ENCODE measurements around the gene PWWP2B. TPM values are rescaled to one million over a fixed set of nuclear protein-coding genes. Genes with fewer than 3 reads are reported as not detected.

PWWP2B gene
- total RNA-seq, 2 donors from 2014 or later: 51.9 to 55.3 TPM

DNA sequence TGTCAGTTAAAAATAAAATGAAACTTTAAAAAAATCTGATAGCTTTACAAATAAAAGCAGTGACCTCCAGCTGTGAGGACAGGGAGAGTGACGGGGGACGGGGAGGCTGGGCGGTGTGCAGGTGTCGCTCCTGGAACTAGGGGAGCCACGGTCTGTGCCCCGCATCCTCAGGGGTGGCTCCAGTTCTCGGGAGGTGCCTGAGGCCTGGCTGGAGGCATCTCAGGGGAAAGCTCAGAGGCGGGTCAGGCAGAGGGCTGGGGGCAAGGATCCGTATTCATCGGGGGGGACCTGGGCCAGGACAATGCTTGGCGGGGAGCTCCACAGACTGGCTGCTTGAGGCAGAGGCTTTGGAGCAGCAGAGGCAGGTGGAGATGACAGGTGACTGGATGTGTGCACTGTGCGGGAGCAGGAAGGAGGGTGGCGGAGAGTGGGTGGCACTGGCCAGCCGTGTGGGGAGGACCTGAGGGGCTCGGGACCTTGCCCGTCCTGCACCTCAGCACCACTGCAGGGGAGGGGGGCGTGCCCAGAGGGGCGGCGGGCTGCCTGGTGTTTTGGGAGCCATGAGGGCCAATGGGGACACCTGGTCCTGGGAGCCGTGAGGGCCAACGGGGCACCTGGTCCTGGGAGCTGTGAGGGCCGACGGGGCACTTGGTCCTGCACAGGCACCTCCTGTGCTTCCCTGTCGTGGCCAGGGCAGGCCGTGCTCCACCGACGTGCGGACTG is 13.2 kb downstream of the PWWP2B start:
- intact Hi-C loops (cut with DNase I, micrococcal nuclease): no loop called here
- DNase-seq: no peak
- ATAC-seq: no peak

DNA sequence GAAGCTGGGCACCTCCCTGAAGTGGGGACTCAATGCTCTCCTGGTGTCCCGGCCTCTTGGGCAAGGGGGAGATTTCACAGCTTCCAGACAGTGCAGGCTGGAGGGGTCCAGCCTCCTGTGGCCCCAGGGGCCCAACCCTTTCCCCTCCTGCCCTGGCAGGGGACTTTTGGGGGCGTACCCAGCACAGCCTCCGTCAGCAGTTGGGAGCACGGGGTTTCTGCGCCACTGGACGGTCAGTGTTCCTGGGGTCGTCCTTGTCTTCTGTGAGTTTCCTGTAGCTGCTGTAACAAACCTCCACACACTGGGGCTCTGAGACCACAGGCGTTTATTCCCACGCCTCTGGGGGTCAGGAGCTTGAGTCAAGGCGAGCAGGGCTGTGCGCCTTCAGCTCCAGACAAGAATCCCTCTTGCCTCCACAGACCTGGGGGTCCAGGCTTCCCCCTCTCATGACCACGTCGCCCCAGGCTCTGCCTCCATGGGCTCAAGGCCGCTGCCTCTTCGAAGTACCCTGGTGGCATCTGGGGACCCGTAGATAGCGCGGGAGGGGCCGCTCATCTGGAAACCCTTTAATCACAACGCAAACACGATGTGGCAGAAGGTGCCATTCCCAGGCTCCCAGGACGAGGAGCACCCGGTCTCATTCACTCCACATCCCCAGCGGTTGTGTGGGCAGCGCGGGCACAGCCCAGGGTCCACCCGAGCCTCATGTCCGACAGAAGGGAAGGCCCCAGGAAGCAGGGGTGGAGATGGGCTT is 14.0 kb downstream of the PWWP2B start:
- ATAC-seq: no peak
- intact Hi-C loops (cut with DNase I, micrococcal nuclease): no loop called here

DNA sequence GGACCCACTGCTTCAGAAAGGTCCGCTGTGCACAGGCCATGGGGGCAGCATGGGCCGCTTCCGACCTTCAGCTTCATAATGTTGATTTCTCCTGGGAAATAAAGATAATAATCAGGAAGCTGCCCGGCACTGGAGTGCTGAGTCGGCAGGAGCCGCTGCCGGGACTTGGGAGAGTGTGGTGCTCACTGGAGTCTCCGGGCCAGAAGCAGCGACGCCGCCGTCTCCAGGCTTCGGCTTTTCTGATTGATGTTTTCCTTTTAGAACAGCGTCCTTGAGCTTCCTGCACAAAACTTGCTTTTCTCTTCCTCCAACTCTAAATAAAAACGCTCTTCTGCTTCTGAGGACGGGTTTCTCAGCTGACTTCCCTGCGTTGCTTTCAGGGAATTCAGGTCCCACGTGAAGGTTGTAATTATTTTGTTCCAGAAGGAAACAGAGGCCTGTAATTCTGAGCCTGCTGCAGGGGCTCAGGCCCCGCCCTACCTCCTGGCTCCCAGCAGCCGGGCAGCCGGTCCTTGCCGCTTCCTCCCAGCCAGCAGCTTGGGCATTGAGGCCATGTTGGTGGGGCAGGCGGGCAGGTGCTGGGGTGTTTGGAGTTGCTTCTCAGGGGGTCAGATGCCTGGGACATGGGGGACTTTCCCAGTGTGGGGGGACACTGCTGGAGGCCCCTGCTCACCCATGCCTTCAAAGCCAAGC is 14.7 kb downstream of the PWWP2B start:
- DNase-seq (peak; percentile 72 to 82), ATAC-seq (peak; percentile 27)
- intact Hi-C loops (cut with DNase I, micrococcal nuclease): no loop called here

More for the DNA sequence above, 14.0 kb downstream of the PWWP2B start:
- DNase-seq: peak in 1 of 2 donors; percentile 35

DNA sequence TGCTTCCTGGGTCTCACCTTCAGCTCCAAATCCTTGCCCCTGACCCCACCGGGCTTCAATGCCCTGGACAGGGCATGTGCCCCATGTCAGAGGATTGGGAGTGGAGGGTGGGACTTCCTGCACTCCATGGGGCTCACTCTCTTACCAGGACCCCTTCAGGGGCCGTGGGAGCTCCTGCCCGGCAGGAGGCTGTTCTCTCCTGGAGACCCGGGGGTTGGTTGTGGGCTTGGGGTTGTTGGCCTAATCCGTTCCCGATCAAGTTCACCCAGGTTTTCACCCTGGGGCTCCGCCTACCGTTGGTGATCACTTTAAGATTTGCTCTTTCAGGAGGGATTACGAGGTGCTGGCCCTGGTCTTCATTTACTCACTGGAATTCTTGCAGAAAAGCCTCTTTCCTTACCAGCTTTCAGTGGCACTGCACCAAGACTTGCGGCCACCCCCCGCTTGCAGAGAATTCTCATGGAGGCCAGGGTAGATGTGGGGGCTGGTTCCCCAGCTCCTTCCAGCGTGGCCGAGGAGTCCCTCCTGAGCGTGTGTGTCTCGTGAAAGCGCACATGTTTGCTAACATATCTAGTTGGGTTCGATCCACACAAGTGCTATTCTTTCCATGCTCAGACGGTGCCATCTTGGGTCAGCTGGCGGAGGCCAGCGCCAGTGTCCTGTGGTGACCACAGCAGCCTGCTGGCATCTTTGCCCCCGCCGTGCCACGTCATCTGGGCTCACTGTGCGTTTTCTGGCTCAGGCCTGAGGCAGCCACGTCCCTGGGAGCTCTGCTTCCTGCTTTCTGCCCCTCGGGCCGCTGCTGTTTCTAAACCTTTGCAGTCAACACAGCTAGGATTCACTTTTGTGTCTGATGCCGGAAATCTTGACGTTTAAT is 15.6 kb downstream of the PWWP2B start:
- ATAC-seq (no peak), DNase-seq (peak in 1 of 2 donors; percentile 28)
- intact Hi-C loops (cut with DNase I, micrococcal nuclease): no loop called here

DNA sequence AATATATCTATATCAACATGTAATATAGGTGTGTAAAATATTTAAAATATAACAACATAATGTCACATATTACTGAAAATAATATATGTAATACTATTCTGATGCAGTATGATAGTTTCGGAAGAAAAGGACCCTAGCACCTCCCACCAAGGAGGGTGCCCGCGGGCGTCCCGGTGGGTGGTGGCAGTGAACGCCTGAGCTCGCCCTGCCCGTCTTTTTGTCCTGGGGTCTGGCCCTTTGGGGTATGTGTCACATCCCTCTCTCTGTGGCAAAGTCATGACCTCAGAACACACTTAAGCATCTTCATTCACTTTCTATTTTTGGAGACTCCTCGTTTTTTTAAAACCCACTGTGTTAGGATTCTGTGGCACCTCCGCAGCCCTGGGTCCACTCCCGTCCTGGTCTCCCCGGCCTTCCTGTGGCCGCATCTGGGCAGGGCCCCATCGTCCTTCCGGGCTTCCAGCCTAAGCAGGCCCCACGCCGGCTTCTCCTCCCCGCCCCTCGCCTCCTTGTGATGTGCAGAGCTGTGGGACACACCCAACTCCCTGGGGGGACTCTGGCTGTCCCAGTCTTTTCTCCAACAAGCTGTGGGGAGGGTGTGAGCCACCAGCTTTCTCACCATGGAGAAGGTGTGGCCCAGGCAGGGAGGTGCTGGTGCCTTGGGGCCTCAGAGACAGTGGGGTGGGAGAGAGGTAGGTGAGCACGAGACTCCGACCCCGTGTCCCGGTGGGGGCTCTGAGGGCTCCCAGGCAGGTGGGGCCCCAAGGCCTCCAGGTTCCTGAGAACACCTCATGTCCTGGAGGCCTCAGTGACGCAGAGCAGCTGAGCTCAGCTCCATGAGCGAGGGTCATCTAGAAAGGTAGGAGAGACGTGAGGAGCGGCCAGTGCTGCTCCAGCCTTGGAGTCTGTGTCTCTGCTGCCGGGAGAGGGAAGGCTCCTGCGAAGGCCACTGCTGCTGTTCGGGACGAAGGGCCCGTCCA is 16.5 kb downstream of the PWWP2B start:
- intact Hi-C loops (cut with DNase I, micrococcal nuclease): no loop called here
- DNase-seq: no peak
- no peak for ATAC-seq

DNA sequence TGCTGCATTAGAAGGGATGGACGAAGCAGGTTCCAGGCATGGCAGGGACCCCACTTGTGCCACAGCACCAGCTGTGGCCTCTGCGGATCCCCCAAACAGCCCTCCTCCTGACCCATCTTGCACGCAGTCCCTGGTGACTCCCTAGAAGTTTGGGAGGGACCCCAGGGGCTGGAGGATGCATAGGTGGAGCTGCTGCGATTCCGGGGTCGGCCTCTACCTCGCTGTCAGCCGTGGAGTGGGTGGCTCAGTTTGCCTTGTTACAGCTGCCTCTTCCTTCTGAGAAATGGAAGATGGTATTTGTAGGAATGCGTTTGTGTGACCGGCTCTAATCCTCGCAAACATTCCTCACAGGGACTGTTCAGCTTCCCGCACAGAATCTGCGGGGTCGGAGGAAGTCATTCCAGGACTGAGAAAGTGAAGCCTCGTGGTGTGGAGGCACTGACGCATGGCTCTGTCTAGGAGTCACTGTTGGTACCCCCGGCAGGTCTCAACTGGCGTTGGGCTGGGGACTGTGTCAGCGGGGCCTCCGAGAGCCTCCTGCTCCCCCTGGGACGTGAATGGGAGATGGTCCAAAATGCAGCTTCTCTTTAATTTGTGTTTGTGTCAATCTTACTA is 17.5 kb downstream of the PWWP2B start:
- DNase-seq: no peak
- ATAC-seq: no peak
- intact Hi-C loops (cut with DNase I, micrococcal nuclease): no loop called here

DNA sequence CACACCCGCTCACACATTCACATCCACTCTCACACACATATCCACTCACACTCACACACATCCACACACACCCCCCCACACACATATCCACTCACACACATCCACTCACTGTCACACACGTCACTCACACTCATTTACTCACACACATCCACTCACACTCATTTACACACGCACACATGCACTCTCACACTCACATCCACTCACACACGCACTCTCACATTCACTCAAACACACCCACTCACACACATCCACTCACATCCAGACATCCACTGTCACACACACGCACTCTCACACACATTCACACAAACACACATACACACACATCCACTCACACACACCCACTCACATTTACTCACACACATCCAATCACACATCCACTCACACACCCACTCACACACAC is 18.3 kb downstream of the PWWP2B start:
- intact Hi-C loops (cut with DNase I, micrococcal nuclease): no loop called here
- no peak for ATAC-seq
- DNase-seq: no peak

DNA sequence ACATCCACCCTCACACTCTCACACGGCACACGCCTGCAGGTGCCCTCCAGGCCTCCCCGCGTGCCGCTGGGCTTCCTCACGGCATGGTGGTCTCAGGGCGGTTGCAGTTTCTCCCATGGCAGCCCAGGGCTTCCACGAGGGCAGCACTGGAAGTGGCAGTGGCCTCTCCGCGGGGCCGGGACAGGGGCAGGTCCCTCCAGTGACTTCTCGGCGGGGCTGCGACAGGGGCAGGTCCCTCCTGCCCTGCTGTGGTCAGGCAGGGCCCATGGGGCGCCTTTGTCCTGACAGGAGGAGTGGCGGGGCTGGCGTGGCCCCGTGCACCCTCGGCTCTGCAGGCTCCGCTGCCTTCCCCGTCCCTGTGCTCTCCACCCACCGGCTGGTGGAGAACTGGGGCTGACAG is 19.0 kb downstream of the PWWP2B start:
- ATAC-seq: no peak
- intact Hi-C loops (cut with DNase I, micrococcal nuclease): no loop called here
- DNase-seq: no peak

DNA sequence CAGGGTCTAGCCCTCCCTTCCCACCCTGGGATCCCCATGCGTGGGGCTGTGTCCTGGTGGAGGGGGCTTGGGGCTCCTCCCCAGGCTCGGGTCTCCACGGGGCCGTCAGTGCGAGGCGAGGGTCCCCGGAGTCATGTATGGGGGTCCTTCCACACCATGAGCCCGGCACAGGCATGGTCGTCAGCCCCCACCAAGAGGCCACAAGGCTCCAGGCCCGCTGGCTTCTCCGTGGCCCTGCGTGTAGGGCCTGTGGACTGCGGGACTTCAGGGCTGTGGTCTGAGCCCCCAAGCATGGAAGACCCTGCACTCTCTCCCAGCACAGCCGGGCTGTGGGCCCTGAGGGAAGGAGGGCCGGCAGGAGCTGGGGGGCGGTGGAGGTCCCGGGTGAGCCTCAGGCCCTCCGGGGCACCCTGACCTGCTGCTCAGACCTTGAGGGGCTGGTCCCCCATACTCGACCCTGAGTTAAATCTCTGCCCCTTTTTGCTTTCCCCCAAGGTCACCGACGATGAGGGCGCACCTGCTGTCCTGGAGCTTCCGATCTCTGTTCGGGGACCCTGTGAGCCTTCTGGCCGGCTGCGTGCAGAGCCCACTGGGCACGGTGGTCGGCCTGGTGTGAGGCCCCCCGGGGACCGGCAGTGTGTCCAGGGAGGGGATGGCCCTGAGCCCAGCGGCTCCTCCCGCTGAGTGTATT is 19.7 kb downstream of the PWWP2B start:
- no peak for ATAC-seq
- intact Hi-C loops (cut with DNase I, micrococcal nuclease): no loop called here
- no peak for DNase-seq

DNA sequence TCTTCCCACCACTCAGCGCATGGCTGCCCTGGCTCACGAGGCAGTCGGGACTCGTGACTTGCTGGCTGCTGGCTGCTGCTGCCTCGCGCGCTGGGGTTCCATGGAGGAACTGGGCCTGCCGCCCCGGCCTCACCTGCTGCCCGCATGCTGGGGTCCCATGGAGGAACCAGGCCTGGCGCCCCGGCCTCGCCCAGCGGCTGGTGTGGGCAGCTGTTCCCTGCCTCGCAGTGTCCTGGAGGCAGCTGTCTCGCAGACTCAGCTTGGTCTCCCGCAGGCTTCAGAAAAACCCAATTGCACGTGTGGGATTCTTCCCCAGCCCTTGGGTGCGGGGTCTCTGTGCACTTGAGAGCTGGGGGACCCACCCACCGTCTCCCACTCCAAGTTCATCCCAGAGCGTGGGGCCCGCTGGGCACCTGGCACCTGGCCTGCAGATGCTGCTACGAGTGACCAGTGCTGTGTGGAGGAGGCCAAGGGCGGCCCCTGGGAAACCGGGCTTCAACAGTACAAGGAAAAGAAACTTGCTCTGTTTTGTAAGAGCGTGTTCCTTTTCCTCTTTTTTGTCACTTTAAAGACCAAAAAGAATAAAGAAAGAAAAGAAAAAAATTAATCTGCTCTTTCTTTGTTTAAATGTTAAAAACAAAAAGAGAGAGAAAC is 20.4 kb downstream of the PWWP2B start:
- intact Hi-C loops (cut with DNase I, micrococcal nuclease): no loop called here
- ATAC-seq (no peak), DNase-seq (no peak)

DNA sequence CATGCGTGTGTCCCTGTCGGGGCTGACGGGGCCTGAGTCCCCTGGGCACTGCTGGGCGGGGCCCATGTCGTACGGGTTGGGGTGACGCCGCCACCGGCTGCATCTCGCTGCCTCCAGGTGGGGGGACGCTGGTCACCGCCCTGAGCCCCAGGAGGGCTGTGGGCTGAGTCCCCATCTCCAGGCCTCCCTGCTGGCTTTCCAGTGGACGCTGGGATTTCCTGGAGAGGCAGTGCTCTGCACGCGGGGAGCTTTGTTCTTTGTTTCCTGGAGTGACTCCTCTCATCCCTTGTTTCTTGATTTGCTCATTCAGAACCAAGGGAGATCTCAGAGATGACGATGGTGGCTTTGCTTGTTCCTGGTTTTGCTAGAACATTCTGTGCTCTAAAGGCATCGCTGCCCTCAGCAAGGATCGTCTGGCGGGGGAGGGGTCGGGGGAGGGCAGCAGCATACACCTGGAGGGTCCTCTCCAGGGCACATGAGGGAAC is 21.0 kb downstream of the PWWP2B start:
- DNase-seq (peak in 1 of 2 donors; percentile 72), ATAC-seq (peak; percentile 23)
- intact Hi-C loops (cut with DNase I, micrococcal nuclease): no loop called here

DNA sequence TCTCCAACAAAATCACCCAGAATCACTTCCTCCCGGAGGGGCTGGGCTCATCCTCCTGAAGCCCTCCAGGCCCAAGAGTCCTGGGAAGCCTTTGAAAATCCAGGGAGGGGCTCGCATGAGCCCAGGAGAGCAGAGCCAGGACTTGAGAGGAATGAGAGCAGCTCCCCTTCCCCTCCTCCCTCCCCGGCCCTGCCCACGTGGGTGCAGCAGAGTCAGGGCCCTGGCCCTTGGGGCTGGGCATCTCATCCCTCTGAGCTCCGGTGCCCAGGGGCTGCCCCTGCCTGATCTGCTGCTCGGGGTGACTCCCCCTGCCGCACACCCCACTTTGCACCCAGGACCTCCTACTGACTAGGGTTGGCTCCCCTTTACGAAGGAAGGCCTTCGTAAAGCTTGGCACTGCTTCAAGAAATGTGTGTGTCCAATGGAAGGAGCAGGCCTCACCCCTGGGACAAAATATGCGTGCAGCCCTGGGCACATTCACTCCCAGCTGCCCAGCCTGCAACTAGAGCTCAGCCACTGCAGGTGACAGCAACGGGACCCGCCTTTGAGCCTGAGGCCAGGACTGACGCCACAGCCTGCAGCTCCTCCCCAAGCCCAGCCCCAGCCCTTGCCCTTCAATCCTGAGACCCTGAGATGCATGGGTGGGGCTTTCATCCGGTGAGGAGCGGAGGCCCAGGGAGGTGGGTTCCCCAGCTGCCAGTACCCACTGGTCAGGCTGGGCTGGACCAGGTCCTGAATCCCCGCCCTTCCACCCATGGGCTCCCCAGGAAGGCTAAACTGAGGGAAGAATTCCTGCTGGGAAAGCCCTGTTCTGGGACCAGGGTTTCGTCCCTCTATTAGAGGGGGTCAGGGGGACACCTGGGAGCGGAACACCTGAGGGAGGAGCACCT is 21.8 kb downstream of the PWWP2B start:
- intact Hi-C loops (cut with DNase I, micrococcal nuclease): no loop called here
- peak; percentile 88 to 96 for DNase-seq
- ATAC-seq: peak; percentile 67

DNA sequence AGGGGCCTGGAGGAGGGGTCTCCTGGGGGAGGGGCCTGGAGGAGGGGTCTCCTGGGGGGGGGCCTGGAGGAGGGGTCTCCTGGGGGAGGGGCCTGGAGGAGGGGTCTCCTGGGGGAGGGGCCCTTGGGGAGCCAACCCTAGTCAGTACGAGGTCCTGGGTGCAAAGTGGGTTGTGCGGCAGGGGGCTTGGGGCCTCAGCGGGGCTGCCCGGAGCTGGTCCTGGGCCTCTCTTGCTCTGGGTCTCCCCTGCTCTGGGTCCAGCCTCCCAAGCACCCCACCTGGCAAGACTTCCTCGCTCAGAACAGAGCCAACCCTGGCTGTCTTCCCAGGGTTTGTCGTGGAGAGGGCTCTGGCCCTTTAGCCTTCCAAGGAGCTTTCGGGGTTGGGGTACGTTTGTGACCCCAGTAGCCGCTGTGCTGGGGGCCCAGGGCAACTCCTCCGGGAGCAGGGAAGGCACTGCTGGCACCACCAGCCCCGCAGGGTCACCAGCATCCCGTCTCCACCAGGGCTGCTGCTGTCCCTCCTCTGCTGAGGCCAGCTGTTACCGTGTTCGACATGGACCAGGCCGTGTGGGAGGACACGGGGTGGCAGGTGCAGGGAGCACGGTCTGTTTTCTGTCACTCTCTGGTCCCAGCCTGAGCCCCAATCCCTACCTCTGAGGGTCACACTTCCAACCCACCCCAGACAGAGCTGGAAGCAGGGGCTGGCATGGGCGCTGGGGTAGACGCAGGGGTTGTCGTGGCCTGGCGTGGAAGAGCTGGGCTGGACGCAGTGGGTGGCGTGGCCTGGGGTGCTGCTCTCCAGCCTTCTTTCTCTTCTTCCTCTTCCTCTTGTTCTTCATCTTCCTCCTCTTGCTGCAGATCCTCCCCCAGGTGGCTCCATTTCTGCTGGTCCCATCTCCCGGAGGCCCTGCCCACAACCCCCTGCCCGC is 22.8 kb downstream of the PWWP2B start:
- DNase-seq: peak in 1 of 2 donors; percentile 45
- intact Hi-C loops (cut with DNase I, micrococcal nuclease): no loop called here
- no peak for ATAC-seq

DNA sequence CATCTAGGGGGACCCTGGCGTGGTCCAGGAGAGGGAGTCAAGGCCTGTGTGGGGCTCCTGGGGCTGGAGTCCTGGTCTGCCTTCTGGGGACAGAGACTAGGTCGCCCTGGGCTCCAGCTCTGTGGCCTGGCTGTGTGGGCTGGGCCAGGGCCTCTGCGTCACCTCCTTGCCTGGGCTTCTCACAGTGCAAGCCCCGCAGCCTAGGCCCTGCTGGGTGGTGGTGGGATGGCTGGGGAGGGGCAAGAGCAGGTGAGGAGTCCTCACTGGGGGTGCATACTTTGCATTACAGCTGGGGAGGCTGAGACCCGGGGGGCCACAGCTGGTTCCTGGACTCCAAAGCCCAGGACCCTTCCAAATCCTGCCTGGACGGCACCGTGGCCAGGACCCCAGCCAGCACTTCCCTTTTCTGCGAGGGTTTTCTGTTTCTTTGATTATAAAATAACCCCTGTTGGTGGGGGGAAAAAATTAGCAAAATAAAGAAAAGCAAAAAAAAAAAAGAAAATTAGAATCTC is 23.5 kb downstream of the PWWP2B start:
- DNase-seq (no peak), ATAC-seq (no peak)
- intact Hi-C loops (cut with DNase I, micrococcal nuclease): no loop called here
